HepG2 (cell line): ENCODE data around the gene SEC24B.

Experiments used
- CEBPB ChIP-seq: IDR thresholded peaks from 2 replicates; pipeline ENCODE4 v1.6.1; 2011; ENCODE audit warnings: low read depth, low read length, improper control_type of control experiment, borderline replicate concordance
- CREB1 ChIP-seq, 2 experiments: fragments of 450-650 bp in 1 of 2; IDR thresholded peaks; 2 replicates each; pipeline ENCODE4 v1.6.1; 2016 to 2017; ENCODE audit warnings: control low read depth in 1 of 2, mild to moderate bottlenecking in 1 of 2, missing compliant biosample characterization in 1 of 2, missing genetic modification characterization in 1 of 2
- CTCF ChIP-seq: sonication (generic); formaldehyde crosslinking; IDR thresholded peaks from 2 replicates; pipeline ENCODE4 v1.5.0; 2020; ENCODE audit warnings: mild to moderate bottlenecking, missing genetic modification reagents, moderate library complexity
- EP300 ChIP-seq, 3 experiments: sonication (generic) in 1 of 3; formaldehyde crosslinking in 1 of 3; IDR thresholded peaks; 2 replicates each; pipeline versions ENCODE4 v1.5.1 to v1.6.1; 2011 to 2020; ENCODE audit warnings: low read depth in 2 of 3, low read length in 2 of 3, borderline replicate concordance in 1 of 3, improper control_type of control experiment in 1 of 3, mild to moderate bottlenecking in 1 of 3, missing genetic modification reagents in 1 of 3, moderate library complexity in 1 of 3
- HOXA7 ChIP-seq: sonication (generic); formaldehyde crosslinking; IDR thresholded peaks from 2 replicates; pipeline ENCODE4 v1.8.1; 2022; ENCODE audit warnings: mild to moderate bottlenecking, missing genetic modification reagents, moderate library complexity
- IKZF4 ChIP-seq: sonication (generic); formaldehyde crosslinking; IDR thresholded peaks from 2 replicates; pipeline ENCODE4 v1.5.1; 2020; ENCODE audit warnings: borderline replicate concordance, mild to moderate bottlenecking, low read depth, missing genetic modification reagents; ENCODE audit errors: not compliant biosample characterization
- POLR2AphosphoS5 ChIP-seq: IDR thresholded peaks from 2 replicates; pipeline ENCODE4 v1.6.1; 2012; ENCODE audit warnings: low read depth, low read length
- TAF15 ChIP-seq: fragments of 200-400 bp; formaldehyde crosslinking; IDR thresholded peaks from one replicate; pipeline ENCODE4 v1.6.1; 2018; ENCODE audit warnings: mild to moderate bottlenecking, low read depth, low read length; ENCODE audit not compliant: poor library complexity, severe bottlenecking
- U2AF1 ChIP-seq: fragments of 200-400 bp; formaldehyde crosslinking; optimal IDR thresholded peaks from 2 replicates; pipeline ENCODE3; 2017; ENCODE audit warnings: mild to moderate bottlenecking, low read depth, low read length
- USF2 ChIP-seq, 2 experiments: sonication (generic) in 1 of 2; formaldehyde crosslinking in 1 of 2; IDR thresholded peaks; 2 replicates each; pipeline versions ENCODE4 v1.5.1 to v1.6.1; 2011 to 2020; ENCODE audit warnings: borderline replicate concordance in 1 of 2, low read depth in 1 of 2, low read length in 1 of 2, mild to moderate bottlenecking in 1 of 2, missing genetic modification reagents in 1 of 2, moderate library complexity in 1 of 2
- ZNF354B ChIP-seq: sonication (generic); formaldehyde crosslinking; IDR thresholded peaks from 2 replicates; pipeline ENCODE4 v1.8.0; 2022; ENCODE audit warnings: mild to moderate bottlenecking, missing genetic modification reagents
- ZNF407 ChIP-seq: sonication (generic); formaldehyde crosslinking; IDR thresholded peaks from one replicate; pipeline ENCODE4 v1.5.1; 2020; ENCODE audit warnings: mild to moderate bottlenecking, missing genetic modification reagents; ENCODE audit errors: not compliant biosample characterization
- ZNF460 ChIP-seq: sonication (generic); formaldehyde crosslinking; IDR thresholded peaks from 2 replicates; pipeline ENCODE4 v1.5.1; 2020; ENCODE audit warnings: missing genetic modification reagents, mild to moderate bottlenecking, borderline replicate concordance
- ZSCAN9 ChIP-seq: IDR thresholded peaks from 2 replicates; pipeline ENCODE4 v1.6.1; 2016; ENCODE audit warnings: borderline replicate concordance

GRCh38 chr4:109425405-109425804 lies 8.2 kb upstream of the SEC24B start:
- TF ChIP-seq IKZF4 (no peak), USF2 (IDR thresholded peaks at IDR 0.05; ENCODE audit: low read depth, low read length) (no peak), USF2 (CRISPR knock-in tag; IDR thresholded peaks at IDR 0.05; ENCODE audit: borderline replicate concordance) (no peak), EP300 (IDR thresholded peaks at IDR 0.05; ENCODE audit: low read depth in 2 of 2, low read length in 2 of 2) (no peak), EP300 (CRISPR knock-in tag; IDR thresholded peaks at IDR 0.05; ENCODE audit: borderline replicate concordance) (no peak), ZNF407 (CRISPR knock-in tag) (no peak), TAF15 (no peak), CTCF (CRISPR knock-in tag) (no peak), HOXA7 (no peak), POLR2AphosphoS5 (no peak), CEBPB (no peak), ZSCAN9 (CRISPR knock-in tag) (no peak), ZNF354B (CRISPR knock-in tag) (no peak), U2AF1 (no peak), CREB1 (IDR thresholded peaks at IDR 0.05) (no peak), CREB1 (CRISPR knock-in tag; IDR thresholded peaks at IDR 0.05) (no peak), ZNF460 (CRISPR knock-in tag) (no peak)
